Hematopoietic multipotent progenitor cell treated with erythropoietin and hydrocortisone succinate and interleukin-3 and kit ligand, for 8 days (in vitro differentiated cells): ENCODE measurements around the gene FLT3LG.

Experiments used
- DNase-seq: peaks from one replicate; pipeline ENCODE4 v3.0.0-alpha.2; 2015

Gene FLT3LG

DNA sequence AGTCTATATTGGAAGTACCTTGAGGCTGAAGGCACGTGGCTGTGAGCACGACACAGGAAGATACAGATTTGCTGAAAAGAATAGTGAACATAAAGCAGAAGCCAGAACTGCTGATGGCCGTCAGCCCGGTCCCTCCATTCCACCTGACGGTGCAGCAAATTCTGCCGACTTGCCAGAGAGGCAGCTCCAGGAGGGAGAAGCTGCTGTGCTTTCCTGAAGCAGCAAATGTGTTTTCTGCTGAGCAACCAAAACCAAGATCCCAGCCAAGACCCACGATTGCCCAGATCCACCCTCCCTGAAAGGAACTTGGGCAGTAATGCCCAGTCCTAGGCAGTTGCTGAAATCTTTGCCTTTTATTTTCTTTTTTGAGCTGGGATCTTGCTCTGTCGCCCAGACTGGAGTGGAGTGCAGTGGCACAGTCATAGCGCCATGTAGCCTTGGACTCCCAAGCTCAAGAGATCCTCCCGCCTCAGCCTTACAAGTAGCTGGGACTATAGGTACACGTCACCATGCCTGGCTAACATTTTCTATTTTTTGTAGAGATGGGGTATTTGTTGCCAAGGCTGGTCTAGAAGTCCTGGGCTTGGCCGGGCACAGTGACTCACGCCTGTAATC, 46.8 kb downstream of the FLT3LG start:
- no peak for DNase-seq

DNA sequence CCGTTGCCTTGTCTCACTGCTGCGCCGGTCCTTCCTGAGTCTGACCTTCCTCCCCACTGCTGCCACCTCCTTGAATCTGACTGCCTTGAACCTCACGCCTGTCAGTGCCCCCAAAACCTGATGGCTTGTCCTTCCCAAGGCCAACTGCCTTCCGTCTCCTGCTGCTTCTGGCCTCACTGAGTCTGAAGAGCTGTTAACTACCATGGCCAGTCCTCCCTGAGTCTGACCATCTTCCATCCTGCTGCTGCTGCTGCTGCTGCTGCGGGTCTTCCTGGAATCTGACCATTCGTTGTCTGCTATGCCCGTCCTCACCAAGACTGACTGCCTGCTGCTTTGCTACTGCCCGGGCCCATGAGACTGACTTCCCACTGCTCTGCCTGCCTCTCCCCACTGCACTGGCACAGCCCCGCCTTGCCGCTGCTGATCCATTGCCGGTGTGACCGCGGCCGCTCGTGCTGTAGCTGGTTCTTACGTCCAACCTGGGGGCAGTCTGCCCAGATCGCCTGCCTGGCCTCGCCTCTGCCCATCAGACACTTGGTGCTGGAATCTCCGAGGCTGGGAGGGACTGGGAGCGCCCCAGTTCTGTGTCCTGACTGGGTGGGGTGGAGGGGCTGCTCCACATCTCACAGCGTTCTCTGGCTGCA, 50.9 kb downstream of the FLT3LG start:
- DNase-seq = no peak

DNA sequence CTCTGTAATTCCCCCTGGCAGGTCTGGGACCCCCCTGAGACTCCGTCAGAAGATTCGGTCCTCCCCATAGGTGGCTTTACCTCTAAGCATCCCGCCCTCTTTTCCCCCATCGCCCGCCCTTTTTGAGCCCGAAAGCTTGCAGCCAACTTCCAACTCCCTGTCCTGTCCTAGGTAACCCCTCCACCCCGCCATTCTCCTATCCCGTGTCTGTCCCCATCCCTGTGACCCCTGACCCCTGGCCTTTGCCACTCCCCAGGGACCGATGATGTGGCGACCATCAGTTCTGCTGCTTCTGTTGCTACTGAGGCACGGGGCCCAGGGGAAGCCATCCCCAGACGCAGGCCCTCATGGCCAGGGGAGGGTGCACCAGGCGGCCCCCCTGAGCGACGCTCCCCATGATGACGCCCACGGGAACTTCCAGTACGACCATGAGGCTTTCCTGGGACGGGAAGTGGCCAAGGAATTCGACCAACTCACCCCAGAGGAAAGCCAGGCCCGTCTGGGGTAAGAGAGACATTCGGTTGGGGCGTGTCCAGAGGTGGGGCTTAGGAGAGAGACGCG, 54.3 kb downstream of the FLT3LG start:
- no peak for DNase-seq

DNA sequence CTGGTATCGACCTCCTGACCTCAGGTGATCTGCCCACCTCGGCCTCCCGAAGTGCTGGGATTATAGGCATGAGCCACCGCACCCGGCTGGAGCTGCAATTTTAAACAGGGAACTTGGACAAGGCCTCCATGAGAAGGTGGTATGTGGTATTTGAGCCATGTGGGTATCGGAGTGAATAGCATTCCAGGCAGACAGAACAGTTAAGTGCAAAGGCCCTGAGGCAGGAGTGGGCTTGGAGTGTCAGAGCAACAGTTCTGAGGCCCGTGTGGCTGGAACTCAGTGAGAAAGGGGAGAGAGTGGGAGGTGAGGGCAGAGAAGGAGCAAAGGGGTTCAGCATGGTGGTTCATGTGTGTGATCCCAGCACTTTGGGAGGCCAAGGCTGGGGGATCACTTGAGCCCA, 56.7 kb downstream of the FLT3LG start:
- DNase-seq = no peak

DNA sequence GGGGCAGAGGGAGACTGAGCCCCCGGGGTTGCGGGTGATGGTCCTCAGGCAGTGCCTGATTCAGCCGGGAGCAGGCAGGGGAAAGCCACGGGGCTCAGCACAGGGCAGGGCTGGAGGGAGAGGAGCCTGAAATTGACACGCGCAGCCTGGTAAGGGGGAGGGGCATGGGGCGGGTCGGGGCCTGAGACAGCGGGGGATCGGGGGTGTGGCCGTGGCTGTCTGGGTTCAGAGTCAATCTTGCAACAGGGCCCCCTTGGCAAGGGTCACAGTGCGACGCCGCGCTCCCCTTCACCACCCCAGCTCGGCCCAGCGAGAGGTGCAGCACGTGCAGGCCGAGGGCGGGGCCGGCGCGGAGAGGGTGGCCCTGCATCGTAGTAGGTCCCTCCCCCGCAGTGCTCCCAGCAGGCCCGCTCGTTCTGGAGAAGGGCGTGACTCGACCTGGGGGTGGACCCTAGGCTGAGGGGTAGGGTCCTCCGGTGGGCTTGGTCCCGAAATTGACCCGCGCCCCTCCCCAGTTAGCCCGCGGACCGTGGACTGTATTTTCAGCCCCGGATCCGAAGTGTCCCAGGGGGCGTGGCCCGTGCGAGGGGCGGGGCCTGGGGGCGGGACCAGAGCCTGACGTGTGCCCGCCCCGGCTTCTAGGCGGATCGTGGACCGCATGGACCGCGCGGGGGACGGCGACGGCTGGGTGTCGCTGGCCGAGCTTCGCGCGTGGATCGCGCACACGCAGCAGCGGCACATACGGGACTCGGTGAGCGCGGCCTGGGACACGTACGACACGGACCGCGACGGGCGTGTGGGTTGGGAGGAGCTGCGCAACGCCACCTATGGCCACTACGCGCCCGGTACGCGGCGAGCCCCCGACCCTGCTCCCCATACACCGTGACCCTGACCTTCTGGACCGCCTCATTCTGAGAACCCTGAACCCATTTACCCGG, 59.8 kb downstream of the FLT3LG start:
- DNase-seq = peak; percentile 81

DNA sequence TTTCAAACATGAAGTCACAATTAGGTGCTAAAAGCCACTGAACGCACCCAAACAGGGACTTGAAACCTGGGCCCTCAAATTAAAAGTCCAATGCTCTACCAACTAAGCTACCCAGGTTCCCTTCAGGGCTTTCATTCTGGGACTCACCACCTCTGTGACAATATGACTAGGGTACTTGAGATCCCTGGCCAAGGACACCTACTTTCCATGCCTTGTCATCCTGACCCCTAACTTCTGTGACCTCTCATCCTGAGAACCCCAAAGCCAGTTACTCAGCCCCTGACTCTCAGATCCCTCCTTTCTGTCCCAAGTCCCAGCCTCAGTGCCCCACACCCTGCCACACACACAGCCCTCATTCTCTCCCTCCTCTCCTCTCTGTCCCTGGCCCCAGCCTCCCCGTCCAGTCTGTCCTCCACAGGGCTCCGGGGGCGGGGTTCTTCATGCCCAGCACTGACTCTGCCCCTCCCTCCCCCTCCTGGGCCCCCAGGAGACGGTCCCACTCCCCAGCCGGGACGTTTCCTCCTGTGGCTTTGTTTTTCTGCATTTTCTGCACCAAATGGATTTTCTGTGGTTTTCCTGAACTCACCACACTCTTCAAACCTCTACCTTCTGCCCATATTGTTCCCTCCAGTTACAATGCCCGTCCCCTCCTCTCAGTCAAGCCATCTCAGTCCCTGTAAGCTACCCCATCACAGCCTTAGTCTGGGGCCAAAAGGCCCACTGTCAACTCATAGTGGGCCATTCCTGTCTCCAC, 60.8 kb downstream of the FLT3LG start:
- no peak for DNase-seq
